ENCODE results near the gene MTFR1L. TPM values are rescaled to one million over a fixed set of nuclear protein-coding genes. Genes with fewer than 3 reads are reported as not detected.

MTFR1L gene
- polyA plus RNA-seq, 1 of the 3 experiments (the other 2 are of a cell fraction), result 53.6 TPM

DNA sequence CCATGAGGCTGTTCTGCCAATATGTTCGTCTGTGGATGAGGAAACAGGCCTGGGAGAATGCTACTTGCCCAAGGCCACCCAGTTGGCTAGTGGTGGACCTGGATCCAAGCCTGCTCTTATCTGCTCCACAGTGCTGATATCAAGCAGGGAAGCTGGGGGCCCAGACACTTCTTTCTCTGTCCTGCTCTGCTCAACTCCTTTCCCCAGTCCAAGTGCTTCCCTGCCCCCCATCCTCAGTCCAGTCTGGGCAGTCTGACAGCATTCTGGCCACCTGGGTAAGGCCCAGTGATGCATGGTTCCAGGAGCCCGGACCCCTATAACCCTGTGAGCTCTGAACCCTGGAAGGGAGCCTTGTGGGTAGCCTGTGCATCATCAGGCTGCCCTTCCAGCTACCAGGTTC, 59.9 kb downstream of the MTFR1L start:
- Histone ChIP-seq H4K20me1 (ENCODE audit: insufficient read depth) (no peaks in the 10 kb centered on the region), H3K4me3 (ENCODE audit: low read depth in 2 of 2, low read length in 1 of 2) (no peak overlapping the region), H3F3A (replicated peaks; ENCODE audit: insufficient read depth) (peaks cover 12% of the 10 kb centered on the region), H3K9ac (no peak overlapping the region), H3K4me2 (no peak overlapping the region), H3K27ac (ENCODE audit: low read depth in 2 of 2, low read length in 1 of 2) (no peak overlapping the region; a peak in 1 of 4 replicates), H3K4me1 (ENCODE audit: control insufficient read depth in 1 of 2, insufficient read depth in 2 of 2, low read depth in 1 of 2, low read length in 1 of 2) (peaks cover 0 to 17% of the 10 kb centered on the region in 2 experiments; a peak in 1 of 4 replicates), H3K36me3 (replicated peaks in 1 of 2; ENCODE audit: control insufficient read depth in 1 of 2, insufficient read depth in 2 of 2, low read length in 1 of 2) (no peaks in the 10 kb centered on the region), H3K27me3 (ENCODE audit: insufficient read depth) (no peaks in the 10 kb centered on the region), H3K9me2 (no peaks in the 10 kb centered on the region), H2AFZ (ENCODE audit: low read depth) (no peak overlapping the region), H3K9me3 (no peaks in the 10 kb centered on the region), H3K79me2 (ENCODE audit: insufficient read depth) (peaks cover under 1% of the 10 kb centered on the region; the same call in 1 of the 2 replicates)
- no peak for DNase-seq
- no peak for TF ChIP-seq POLR2AphosphoS5 (IDR thresholded peaks at IDR 0.05; ENCODE audit: low read depth, low read length)
- TF ChIP-seq SIN3A (IDR thresholded peaks at IDR 0.05; ENCODE audit: borderline replicate concordance, low read depth, low read length), result no peak
- WGBS (ENCODE audit: low lambda C conversion rate), result 92% methylated on average over 2 of the region's 2 CpGs
- POLR2A ChIA-PET, result interaction anchor here (1.5 kb wide), 1 partner anchor 16 kb away, joined by 3 read pairs; no protein-coding TSS in a partner anchor
- CTCF ChIA-PET, result interaction anchor here (0.7 to 4.3 kb wide), 7 partner anchors 9 to 156 kb away, joined by 3 to 32 read pairs (median 3); no protein-coding TSS in a partner anchor

GRCh38 chr1:25880518-25880917, 60.8 kb downstream of the MTFR1L start:
- Histone ChIP-seq H4K20me1 (ENCODE audit: insufficient read depth) (no peaks in the 10 kb centered on the region), H3F3A (replicated peaks; ENCODE audit: insufficient read depth) (peaks cover 12% of the 10 kb centered on the region), H3K4me2 (no peak overlapping the region), H3K9me2 (no peaks in the 10 kb centered on the region), H3K27me3 (ENCODE audit: insufficient read depth) (no peaks in the 10 kb centered on the region), H3K9me3 (no peaks in the 10 kb centered on the region), H3K27ac (ENCODE audit: low read depth in 2 of 2, low read length in 1 of 2) (no peak overlapping the region), H3K4me1 (ENCODE audit: control insufficient read depth in 1 of 2, insufficient read depth in 2 of 2, low read depth in 1 of 2, low read length in 1 of 2) (peaks cover 0 to 15% of the 10 kb centered on the region in 2 experiments; a peak in 1 of 4 replicates), H3K36me3 (replicated peaks in 1 of 2; ENCODE audit: control insufficient read depth in 1 of 2, insufficient read depth in 2 of 2, low read length in 1 of 2) (no peaks in the 10 kb centered on the region), H3K79me2 (ENCODE audit: insufficient read depth) (no peaks in the 10 kb centered on the region), H2AFZ (ENCODE audit: low read depth) (no peak overlapping the region), H3K4me3 (ENCODE audit: low read depth in 2 of 2, low read length in 1 of 2) (no peak overlapping the region), H3K9ac (no peak overlapping the region)
- TF ChIP-seq, protein P1, sequence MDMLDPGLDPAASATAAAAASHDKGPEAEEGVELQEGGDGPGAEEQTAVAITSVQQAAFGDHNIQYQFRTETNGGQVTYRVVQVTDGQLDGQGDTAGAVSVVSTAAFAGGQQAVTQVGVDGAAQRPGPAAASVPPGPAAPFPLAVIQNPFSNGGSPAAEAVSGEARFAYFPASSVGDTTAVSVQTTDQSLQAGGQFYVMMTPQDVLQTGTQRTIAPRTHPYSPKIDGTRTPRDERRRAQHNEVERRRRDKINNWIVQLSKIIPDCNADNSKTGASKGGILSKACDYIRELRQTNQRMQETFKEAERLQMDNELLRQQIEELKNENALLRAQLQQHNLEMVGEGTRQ (IDR thresholded peaks at IDR 0.05; ENCODE audit: borderline replicate concordance, low read depth, low read length), result no peak
- no peak for TF ChIP-seq GATA2 (CRISPR knock-in tag; IDR thresholded peaks at IDR 0.05)
- no peak for TF ChIP-seq JUND (IDR thresholded peaks at IDR 0.05)
- no peak for TF ChIP-seq CTCF (IDR thresholded peaks at IDR 0.05)
- no peak for TF ChIP-seq MAX (IDR thresholded peaks at IDR 0.05; ENCODE audit: low read depth)
- no peak for DNase-seq
- WGBS (ENCODE audit: low lambda C conversion rate), result 95% methylated on average over 5 of the region's 5 CpGs
- ChIA-PET POLR2A (no interaction called here), CTCF (interaction anchor here (0.9 to 4.3 kb wide), 3 partner anchors 15 to 124 kb away, joined by 3 to 32 read pairs (median 3); no protein-coding TSS in a partner anchor)

DNA sequence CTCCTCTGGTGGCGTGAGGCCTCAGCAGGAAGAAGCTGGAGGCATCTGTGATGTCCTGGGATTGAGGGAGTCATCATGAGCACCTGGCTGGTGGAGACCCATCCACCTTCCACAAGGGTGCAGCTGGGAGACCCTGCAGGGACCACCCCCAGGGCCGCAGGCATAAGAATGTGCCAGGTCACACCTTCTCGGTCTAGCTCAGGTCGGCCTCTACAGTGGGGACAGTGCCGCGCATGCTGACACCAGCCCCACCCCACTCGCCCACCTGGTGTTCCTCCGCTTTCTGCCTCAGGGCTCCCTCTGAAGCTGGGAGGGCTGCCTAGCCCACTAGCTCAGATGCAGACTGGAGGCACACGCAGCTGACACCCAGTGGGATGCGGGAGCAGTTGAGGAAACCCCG, 61.5 kb downstream of the MTFR1L start:
- ChIA-PET POLR2A (no interaction called here), CTCF (interaction anchor here (1.0 to 4.3 kb wide), 4 partner anchors 10 to 129 kb away, joined by 3 to 32 read pairs (median 4); no protein-coding TSS in a partner anchor)
- Histone ChIP-seq H3K27ac (ENCODE audit: low read depth in 2 of 2, low read length in 1 of 2) (no peak overlapping the region), H3F3A (replicated peaks; ENCODE audit: insufficient read depth) (peaks cover 8% of the 10 kb centered on the region), H3K4me1 (ENCODE audit: control insufficient read depth in 1 of 2, insufficient read depth in 2 of 2, low read depth in 1 of 2, low read length in 1 of 2) (peaks cover 0 to 9% of the 10 kb centered on the region in 2 experiments; a peak in 1 of 4 replicates), H3K4me3 (ENCODE audit: low read depth in 2 of 2, low read length in 1 of 2) (no peak overlapping the region), H3K36me3 (replicated peaks in 1 of 2; ENCODE audit: control insufficient read depth in 1 of 2, insufficient read depth in 2 of 2, low read length in 1 of 2) (no peaks in the 10 kb centered on the region), H3K4me2 (no peak overlapping the region), H3K9ac (no peak overlapping the region), H3K9me3 (no peaks in the 10 kb centered on the region), H4K20me1 (ENCODE audit: insufficient read depth) (no peaks in the 10 kb centered on the region), H2AFZ (ENCODE audit: low read depth) (no peak overlapping the region), H3K79me2 (ENCODE audit: insufficient read depth) (no peaks in the 10 kb centered on the region), H3K9me2 (no peaks in the 10 kb centered on the region), H3K27me3 (ENCODE audit: insufficient read depth) (no peaks in the 10 kb centered on the region)
- no peak for DNase-seq
- 82% methylated on average over 3 of the region's 11 CpGs for WGBS (ENCODE audit: low lambda C conversion rate)
- TF ChIP-seq SIN3A (IDR thresholded peaks at IDR 0.05; ENCODE audit: borderline replicate concordance, low read depth, low read length) (no peak), RFX5 (IDR thresholded peaks at IDR 0.05; ENCODE audit: low read length) (no peak), FOXM1 (IDR thresholded peaks at IDR 0.05; ENCODE audit: low read depth) (no peak), TCF12 (IDR thresholded peaks at IDR 0.05) (no peak), MAX (IDR thresholded peaks at IDR 0.05; ENCODE audit: low read depth) (no peak), ELF1 (IDR thresholded peaks at IDR 0.05) (no peak), SMC3 (IDR thresholded peaks at IDR 0.05; ENCODE audit: low read depth, low read length) (no peak), EZH2phosphoT487 (IDR thresholded peaks at IDR 0.05; ENCODE audit: borderline replicate concordance, low read depth) (no peak), FOSL2 (IDR thresholded peaks at IDR 0.05; ENCODE audit: borderline replicate concordance, low read depth) (no peak), JUND (IDR thresholded peaks at IDR 0.05) (no peak), CHD2 (IDR thresholded peaks at IDR 0.05; ENCODE audit: low read length, partially characterized antibody) (no peak), GABPA (IDR thresholded peaks at IDR 0.05; ENCODE audit: low read depth) (no peak), CTCF (IDR thresholded peaks at IDR 0.05) (no peak)
